ENCODE measurements around the gene EML4. TPM values are rescaled to one million over a fixed set of nuclear protein-coding genes. Genes with fewer than 3 reads are reported as not detected.

EML4 gene
- total RNA-seq, 1 donor from 2014 or later, result 37.7 TPM

DNA sequence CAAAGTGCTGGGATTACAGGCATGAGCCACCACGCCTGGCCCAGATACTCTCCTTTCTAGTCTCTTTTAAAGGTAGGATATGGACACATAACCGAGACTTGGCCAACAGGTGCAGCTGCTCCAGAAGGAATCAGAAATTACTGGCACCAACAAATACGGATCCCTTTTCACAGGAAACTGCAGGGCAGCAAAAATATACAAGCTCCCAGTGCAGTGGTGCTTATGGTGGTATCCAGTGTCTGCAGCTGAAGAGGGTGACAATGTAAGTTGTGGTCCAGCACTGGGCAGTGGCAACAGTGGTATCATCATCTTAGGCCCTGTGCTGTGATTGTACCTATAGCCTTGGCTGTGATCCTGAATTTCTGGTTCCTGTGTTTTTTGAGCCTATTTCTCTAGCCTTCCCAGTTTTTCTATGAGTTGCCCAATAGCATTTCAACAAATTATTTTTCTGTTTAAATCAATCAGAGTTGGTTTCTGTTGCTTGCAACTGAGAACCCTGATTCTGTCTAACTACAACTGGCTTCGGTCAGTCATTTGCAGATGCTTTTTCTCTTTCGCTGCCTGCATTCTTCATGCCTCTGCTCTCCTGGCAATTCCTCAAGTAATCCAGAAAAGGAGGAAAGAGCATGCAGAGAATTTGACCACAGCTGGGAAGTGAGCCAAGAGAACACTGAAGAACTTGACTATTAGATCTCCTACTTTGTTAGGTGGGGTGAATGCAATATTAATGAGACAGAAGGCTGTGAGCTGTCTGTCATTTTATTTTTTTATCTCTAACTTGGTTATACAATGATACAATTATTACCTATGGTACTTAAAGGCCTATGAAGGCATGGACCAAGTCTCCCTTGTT lies 30.8 kb upstream of the EML4 start:
- peak; percentile 90 for DNase-seq

DNA sequence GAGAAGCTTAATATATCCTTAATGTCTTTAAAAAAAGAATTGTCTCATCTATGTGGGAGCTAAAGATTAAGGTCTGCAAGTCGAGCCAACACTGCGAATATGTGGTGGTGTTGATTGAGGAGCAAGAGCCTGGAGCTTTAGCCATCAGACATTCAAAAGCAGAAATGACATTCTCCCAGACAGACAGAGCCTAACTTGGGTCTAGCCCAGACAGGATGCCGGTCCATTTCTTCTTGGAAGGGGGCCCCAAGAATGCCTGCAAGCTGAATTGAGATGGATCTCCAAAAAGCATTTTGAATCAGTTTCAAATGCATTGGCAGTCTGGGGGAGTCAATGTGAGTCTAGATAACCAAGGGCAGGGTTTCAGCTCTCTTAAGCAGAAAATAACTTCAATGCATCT lies 30.1 kb upstream of the EML4 start:
- peak; percentile 42 for DNase-seq

DNA sequence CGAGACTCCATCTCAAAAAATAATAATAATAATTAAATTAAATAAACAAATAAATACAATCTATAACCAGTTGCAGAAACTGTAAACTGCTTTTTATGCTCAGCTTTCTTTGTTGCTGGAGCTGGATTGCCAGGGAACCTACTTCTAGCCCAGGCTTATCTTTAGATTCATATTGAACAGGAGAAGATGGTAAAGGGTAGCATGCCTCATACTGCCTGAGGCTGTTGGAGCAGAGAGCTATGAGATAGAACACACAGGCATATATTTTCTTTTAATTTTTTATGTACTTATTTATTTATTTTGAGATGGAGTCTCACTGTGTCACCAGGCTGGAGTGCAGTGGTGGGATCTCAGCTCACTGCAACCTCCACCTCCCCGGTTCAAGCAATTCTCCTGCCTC lies 28.7 kb upstream of the EML4 start:
- no peak for DNase-seq

DNA sequence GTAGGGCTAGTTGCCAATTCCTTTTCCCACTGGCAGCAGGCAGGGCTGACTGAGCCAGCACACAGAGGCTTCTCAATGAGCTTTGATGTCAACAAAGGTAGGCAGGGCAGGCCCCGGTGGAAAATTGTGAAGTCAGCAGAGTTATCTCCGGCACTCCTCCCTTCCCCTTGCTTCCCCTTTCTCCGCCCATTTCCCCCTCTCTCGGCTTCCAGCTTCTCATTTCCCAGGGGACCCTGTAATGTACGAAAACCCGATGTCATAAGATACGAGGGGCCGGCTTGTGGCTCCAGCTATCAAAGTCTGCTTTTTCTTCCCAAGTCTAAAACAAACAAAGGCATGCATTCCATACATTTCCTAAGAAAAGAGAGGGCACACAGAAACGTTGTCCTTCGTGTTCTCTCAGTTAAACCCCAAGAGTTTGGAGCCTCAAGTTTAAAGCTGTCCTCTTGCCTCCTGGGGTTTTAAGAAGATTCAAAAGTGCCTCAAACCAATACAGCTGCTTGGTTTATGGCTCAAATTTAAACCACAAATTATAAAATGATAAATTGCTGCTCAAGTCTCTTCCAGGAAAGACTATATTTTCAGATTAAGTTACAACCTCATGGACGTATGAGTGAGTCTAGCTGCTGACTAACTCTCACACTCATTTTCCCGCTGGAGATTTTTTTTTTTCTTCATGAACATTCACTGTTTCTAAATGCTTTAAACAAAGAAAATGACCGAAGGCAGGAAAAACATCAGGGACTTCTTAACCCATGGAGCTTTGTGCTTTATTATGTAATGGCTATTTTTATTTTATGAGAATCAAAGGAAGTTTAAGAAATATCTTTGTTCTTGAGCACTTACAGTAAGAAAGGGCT lies 27.2 kb upstream of the EML4 start:
- peak; percentile 89 for DNase-seq

DNA sequence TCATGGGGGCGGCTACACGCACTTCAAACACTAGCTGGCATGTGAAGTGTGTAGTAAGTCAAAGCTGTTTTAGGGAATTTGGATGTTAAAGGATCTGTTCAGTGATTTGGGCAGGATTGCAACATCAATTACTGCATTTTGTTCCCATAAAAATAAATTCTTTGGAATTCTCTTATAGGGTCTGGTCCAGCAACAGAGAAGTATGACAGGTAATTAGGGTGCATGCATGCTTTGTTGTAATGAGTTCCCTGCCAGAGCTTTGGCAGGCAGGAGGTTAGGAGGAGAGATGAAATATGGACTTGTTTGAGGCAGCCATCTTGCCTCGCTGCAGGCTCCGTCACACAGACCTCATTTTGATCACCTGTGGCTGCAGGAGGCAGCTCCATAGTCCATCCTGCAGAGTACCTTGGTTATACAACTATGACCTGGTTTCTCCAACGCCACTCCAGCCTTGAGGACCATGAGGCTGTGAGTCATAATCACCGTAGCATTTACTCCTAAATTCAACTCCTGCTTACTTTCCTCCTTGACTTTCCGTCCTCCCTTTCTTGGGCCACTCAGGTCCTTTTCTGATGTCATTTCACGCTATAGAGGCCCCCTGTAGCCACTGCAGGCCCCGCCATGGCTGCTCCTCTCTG lies 26.5 kb upstream of the EML4 start:
- DNase-seq, result no peak

DNA sequence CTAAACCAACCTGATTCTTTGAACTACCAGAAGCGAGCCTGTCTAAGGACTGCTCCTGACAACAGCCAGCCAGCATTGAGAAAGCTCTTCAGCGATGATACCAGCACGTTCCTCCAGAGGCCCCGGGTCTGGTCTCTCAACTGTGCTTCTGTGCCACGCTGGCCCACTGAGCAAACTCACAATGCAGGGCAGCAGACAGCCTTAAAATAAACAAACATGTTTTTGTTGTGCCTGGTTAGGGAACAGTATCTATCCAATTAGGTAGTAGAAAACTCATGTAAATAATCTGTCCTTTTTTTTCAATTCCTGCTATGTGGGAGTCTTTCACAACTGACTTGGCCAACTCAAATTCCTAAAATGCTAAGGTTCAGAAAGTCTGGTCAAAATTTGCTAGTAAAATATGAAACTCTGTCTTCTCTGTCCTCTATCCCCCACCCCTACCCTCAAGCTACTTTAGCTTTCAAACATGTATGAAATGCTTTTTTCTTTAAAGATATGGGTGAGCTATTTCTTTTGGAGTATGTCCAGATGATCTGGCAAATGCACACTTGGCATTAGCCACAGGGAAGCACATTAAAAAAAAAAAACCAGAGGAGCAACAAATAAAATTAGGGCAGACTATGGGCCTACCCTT lies 21.4 kb upstream of the EML4 start:
- no peak for DNase-seq

DNA sequence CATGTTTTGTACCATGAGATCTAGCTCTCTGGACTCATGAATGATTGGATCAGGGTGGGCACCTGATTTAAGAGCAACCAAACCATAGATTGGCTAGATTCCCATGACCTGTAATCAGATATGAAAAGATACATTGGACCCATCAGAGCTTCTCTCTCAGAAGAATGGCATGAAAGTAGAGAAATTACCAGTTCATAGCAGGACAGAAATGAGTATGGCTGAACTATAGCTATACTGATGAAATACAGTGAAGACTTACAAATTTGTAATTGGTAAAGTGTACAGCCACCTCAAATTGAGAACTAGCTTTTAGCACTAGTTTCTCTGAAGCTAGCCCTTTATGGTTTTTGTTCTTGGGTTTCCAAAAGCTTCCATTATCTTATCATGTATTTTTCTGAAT lies 19.0 kb upstream of the EML4 start:
- no peak for DNase-seq

DNA sequence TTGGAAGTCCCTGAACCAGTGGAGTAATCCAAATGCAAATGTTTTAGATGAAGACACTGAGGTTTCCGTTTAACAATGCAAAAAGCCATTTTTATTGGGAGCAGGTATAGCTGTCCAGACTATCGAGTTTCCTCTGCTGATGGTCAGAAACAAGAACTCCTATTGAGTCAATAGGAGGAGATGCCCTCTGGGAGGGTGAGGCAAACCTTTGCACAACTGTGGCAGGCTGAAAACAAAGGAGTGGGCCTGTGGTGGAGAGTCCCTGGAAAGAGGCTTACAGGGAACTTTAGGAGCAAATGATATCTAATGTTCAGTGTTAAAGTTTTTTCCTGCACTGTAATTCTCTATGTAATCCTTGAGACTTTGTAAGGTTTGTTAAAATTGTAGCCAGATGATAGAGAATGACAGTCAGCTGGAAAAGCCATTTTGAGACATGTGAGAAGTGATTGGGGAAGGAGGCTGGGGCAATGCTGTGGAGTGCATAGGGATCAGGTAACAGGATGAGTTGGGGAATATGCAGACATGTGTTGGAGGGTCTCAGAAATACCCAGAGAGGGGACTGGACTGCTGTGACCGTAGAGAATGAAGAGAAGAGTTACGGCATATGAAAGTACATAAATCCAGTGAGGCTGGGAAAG lies 15.1 kb upstream of the EML4 start:
- peak; percentile 32 for DNase-seq

DNA sequence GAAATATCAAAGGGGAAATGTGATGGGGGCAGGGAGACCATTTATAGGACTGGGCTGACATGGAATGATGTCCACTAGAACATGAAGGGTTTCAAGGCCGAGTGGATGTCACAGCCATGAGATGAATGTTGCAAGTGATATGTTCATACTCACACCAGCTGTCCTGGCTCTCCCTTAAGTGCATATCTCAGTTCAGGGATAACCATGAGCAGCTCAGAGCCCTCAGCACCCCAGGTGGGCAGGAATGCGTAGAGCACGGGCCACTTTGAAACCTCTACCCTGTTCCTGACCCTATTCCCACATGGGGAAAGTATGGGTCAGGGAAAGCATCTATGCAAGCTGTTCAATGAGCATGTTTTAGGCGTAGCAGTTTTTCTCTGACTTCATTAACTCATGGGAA lies 12.4 kb upstream of the EML4 start:
- peak; percentile 50 for DNase-seq

DNA sequence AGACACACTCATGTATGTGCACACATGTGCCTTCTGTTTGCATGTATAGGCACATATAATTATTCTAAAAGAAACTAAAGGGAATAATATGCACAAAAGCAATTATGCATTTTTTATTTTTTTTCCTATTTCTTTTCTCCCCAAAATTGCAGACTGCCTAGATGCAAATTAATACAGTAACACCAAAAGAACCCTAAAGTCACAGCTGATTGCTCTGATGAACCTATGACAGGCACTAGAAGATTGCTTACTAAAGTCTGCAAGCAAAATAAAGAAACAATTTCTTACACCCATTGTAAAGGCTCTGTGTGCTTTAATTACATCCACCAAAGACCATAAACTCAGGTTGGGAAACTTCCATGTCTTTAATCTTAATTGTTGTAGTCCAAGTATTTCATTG lies 7.7 kb upstream of the EML4 start:
- DNase-seq, result no peak

DNA sequence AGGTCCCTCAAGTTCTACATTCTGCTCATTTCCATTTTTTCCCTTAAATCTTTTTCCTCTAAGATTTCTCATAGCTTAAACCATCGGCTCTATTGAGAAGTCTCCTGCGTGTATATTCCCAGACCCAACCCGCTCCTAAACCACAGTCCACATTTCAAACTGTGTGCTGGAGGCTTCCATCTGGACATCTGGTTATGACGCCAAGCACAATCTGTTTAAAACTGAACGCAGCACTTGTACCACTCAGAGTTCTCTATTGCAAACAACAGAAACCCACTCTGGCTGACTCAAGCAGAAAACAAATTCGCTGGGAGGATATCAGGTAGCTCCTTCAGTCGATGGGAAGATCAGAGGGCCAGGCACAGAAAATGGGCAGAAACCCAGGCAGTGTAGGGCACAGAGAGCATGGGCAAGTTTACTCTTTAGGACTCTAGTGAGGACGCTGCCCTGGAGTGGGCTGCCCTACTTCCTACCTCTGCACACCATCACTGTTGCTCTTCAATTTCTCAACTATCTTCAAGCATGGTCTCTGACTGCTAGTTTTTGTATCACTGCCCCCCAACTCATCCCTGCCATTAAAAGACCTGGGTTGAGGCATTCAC lies 5.6 kb upstream of the EML4 start:
- peak; percentile 12 for DNase-seq

DNA sequence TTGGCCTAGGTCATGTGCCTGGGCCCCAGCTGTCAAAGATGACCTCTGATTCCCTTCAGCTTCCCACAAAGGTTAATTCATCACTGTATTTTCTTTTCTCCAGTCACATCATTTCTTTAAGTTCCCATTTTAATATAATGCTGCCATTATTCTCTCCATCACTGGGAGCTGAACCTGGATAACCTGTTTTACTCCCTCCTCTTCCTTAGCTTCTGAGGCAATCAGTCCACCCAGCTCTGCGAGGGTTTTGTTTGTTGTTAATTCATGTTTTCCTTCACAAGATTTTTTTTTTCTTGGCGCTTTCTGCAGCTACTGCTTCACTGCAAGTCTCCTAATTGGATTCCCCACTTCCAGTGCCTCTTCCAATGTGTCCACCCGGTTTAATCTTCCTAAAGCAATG lies 5.1 kb upstream of the EML4 start:
- no peak for DNase-seq

DNA sequence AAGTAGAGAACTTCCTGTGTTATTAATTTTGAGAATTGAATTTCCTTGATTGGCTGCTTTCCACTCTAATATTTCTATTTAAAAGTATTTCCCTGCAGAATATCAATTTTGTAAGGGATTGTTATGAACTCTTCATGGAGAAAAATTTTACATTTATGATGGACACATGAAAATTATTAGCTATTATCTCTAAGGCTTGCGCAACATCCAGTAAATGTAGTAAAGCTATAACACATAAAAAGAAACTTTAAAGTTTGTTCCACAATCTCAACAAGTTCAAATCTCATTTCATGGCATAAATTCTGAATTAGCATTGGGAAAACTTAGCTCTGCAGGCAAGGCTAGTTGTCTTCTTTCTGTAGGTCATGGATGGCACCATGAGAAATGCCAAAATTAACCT lies 4.2 kb upstream of the EML4 start:
- no peak for DNase-seq

DNA sequence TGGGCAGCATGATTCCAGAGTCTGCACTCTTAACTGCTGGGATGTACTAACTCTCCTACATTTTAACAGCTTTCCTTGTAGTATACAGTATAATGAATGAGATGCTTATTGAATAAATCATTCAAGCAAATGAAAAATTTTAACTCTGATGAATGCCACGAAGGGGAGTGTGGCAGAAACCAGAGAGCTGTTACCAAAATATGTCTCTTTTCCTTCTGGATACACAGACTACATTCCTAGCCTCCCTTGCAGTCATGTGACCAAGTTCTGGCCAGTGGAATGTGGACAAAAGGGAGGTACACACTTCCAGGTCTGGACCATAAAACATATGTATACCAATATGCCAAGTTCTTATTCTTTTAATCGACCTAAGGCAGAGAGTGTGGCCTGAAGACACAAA lies 1.7 kb upstream of the EML4 start:
- peak; percentile 18 for DNase-seq

DNA sequence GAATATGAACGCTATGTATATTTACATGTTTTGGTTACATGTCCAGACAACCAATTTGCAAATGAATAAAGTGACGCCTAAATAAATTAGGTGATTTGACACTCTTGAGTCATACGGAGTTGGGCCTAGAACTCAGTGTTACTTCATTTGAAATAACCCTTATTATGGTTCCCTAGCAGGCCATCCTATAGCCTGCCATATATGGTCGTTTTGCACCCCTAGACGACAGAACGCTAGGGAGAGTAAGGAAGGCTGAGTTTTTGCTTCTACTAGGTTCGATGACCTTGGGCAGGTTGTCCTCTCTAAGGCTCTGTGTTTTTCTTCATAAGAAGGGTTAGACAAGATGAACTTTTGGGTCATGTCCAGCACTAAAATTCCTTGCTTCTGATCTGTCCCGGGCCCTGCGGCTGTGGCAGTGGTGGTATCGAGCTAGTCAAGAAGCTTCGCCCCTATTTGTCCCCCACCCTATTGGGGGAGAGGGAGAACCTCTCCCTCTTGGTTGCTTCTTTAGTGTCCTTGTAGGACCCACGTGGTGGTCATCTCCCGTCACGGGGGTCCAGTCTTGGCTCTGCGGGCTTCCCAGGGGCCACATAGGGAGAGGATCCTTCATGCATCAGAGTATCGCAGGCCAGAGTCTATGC lies 574 bp upstream of the EML4 start:
- DNase-seq, result no peak

DNA sequence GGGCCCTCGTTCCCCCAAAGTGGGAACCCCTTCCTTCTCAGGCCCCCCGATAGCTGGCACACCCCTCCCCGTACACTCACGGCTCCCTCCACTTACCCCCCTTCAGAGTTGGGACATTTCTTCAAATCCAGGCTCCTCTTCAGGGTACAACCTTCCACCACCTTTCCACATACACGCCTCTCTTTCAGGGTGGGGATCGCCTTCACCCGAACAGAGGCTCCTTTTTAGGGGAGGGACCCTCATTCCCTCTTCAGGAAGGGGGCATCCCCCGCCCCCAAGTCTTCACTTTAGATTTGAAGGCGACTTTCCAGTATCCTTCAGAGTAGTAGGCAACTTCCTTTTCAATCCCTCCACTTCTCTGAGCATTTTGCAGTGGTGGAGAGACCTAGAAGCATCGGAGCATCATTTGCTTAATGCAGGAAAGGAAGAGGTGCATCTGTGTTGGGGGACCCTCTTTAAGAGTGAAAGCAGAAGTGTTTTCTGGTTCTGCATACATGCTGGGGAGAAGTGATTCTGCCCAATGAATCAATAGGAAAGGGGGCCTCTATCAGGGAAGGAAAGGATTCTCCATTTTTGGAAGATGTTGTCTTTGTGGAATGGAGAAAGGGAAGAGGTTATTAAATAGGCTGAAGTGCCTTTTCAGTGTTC lies 845 bp downstream of the EML4 start:
- DNase-seq, result peak; percentile 43

DNA sequence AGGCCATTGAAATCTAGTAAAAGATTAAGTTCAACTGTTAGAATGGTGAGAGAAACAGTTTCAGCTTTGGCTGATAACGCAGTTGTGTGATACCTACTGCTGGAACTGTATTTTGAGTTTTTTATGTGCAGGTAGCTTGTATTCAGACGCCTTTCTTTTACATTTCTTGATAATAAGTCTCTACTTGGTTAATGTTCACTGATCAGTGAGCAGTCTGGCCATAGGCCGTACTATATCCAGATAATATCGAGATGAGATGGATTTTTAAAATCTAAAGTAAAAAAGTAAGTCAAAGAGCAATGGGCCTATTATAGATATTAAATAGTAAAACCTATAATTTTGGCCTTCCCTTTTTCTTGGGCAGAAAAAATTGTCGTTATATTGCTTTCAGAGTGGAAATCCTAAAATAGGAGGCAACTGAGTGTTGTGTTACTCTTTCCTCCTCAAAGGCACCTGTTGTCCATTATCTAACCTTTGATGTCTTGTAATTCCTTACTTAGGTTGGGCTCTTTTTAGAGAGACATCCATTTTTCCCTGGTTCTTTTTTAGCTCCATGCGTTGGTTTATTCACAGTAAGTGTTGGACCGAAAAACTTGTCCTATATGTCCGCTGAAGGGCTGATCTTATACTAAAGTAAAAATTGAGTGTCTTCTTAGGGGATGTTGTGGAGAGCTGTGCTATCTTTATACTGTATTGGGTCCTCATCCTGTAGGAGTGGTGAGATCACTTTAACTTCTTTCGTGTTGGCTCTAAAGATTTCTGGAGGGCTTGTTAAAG lies 1.7 kb downstream of the EML4 start:
- DNase-seq, result peak; percentile 21

DNA sequence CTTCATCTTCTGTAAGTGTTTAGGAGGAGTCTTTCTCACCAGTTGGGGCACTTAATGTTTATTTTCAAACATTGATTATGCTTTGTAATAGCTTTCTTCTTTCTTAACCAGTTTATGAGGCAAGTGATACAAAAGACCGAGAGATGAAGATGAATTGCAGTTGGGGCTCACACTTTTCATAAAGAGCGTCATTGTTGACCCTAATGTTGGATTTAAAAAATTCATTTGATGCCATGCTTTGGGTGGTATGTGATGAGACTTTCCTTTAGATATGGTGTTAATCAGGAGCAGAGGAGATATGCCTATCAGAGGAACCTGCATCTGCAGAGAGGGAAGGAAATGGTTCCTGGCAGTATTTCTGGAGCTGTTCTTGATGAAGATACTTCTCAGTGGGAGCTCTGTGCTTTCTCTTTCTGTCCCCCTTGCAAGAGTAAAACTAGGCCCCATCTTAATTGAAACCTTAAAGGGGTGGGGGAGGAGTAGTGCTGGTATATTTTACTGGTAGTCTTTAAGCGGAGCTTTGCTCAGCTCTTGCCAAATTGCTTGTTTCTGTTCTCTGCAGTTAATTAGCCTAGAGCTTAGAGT lies 2.3 kb downstream of the EML4 start:
- peak; percentile 64 for DNase-seq

DNA sequence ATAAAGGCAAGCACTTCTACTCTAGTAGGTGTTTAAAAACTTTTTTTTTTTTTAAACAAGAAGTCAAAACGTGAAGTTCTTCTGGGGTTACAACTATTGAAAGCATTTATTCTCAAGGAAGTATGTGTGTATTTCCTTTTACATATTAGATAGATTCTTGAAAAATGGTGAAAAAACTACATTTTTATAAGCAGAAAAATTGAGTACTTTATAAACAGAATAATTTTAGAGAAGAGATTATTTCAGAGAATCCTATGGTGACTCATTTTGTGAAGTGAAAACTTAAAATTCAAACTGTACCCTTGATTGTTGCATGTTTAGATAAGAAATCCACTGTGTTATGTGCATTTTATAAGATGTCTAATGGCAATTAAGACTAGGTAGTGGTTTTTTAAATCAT lies 2.9 kb downstream of the EML4 start:
- DNase-seq, result no peak
